Choroid plexus epithelial cell (primary cell): ENCODE results near the gene MAST3.
"Not testable (repeated sequence)": the region's sequence is repeated elsewhere in the genome, so short reads cannot be mapped to it uniquely, and the experiment has no call there.

Experiments used
- DNase-seq: peaks from one replicate; pipeline ENCODE4 v3.0.0-alpha.2; 2010; ENCODE audit warnings: low read depth
- H3K4me3 ChIP-seq: 2 replicates; pipeline ENCODE4 v1.5.1; 2011; ENCODE audit warnings: low read depth, mild to moderate bottlenecking, control low read depth, low read length, moderate library complexity
- TF ChIP-seq, protein P1 (sequence below): conservative IDR thresholded peaks from 2 replicates; pipeline ENCODE4 v1.5.1; 2011; ENCODE audit warnings: low read depth, mild to moderate bottlenecking, control low read depth, inconsistent platforms, low read length, moderate library complexity

MAST3 gene

GRCh38 chr19:18157465-18158063, 60.0 kb downstream of the MAST3 start:
- TF ChIP-seq, protein P1, sequence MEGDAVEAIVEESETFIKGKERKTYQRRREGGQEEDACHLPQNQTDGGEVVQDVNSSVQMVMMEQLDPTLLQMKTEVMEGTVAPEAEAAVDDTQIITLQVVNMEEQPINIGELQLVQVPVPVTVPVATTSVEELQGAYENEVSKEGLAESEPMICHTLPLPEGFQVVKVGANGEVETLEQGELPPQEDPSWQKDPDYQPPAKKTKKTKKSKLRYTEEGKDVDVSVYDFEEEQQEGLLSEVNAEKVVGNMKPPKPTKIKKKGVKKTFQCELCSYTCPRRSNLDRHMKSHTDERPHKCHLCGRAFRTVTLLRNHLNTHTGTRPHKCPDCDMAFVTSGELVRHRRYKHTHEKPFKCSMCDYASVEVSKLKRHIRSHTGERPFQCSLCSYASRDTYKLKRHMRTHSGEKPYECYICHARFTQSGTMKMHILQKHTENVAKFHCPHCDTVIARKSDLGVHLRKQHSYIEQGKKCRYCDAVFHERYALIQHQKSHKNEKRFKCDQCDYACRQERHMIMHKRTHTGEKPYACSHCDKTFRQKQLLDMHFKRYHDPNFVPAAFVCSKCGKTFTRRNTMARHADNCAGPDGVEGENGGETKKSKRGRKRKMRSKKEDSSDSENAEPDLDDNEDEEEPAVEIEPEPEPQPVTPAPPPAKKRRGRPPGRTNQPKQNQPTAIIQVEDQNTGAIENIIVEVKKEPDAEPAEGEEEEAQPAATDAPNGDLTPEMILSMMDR = no peak
- H3K4me3 ChIP-seq = no peak overlapping the region
- no peak for DNase-seq

GRCh38 chr19:18158467-18158866, 60.9 kb downstream of the MAST3 start:
- TF ChIP-seq, protein P1 = no peak
- H3K4me3 ChIP-seq = no peak overlapping the region
- no peak for DNase-seq

GRCh38 chr19:18159059-18159616, 61.6 kb downstream of the MAST3 start:
- not testable (repeated sequence) for DNase-seq, H3K4me3 ChIP-seq

DNA sequence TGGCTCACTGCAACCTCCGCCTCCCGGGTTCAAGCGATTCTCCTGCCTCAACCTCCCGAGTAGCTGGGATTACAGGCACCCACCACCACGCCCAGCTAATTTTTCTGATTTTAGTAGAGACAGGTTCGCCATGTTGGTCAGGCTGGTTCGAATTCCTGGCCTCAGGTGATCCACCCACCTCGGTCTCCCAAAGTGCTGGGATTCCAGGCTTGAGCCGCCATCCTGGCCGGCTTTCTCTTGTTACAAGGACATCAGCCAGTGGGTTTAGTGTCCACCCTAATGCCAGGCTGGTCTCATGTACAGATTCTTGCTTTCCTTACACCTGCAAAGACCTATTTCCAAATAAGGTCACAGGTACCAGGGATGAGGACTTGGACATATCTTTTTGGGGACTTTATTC, 62.2 kb downstream of the MAST3 start:
- no peak for DNase-seq
- no peak overlapping the region for H3K4me3 ChIP-seq

DNA sequence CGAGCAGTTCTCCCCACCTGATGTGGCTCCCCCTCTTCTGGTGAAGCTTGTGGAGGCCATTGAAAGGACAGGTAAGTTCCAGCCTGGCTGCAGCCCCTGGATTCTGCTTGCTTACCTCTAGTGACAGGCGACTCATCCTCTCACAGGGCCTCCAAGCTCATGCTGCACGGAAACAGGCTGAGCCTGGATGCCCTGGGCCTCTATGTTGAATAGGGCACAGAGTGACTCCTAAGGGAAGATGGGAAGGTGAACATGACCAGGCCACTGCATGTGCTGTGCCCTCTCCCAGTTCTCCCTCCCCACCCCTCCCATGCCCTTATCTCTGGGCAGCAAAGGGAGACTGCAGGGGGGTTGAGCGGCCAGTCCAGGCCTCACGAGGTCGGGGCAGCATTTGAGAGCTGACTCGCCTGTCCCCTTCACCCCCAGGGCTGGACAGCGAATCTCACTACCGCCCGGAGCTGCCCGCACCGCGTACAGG, 63.0 kb downstream of the MAST3 start:
- DNase-seq = no peak
- H3K4me3 ChIP-seq = no peak overlapping the region
- TF ChIP-seq, protein P1 = no peak

More for the DNA sequence above, 62.2 kb downstream of the MAST3 start:
- TF ChIP-seq, protein P1 = no peak

DNA sequence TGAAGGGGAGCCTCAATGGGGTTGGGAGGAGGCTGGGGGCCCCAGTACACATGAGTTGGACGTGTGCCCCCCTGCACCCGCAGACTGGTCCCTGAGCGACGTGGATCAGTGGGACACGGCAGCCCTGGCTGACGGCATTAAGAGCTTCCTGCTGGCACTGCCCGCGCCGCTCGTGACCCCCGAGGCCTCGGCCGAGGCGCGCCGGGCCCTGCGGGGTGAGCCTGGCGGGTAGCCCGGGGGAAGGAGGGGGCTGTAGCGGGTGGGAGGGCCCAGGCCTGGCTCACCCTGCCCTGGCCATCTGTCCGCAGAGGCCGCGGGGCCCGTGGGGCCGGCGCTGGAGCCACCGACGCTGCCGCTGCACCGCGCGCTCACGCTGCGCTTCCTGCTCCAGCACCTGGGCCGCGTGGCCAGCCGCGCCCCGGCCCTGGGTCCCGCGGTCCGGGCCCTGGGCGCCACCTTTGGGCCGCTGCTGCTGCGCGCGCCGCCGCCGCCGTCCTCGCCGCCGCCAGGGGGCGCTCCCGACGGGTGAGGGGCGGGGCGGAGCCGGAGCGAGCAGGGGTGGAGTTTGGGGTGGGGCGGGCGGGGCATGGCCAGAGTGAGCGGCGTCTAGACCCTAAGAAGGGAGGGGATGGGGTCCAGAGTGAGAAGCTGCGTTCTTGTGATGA, 63.5 kb downstream of the MAST3 start:
- DNase-seq = peak; percentile 53
- TF ChIP-seq, protein P1 = peak; percentile 40
- H3K4me3 ChIP-seq = peak overlapping the region; percentile 43

DNA sequence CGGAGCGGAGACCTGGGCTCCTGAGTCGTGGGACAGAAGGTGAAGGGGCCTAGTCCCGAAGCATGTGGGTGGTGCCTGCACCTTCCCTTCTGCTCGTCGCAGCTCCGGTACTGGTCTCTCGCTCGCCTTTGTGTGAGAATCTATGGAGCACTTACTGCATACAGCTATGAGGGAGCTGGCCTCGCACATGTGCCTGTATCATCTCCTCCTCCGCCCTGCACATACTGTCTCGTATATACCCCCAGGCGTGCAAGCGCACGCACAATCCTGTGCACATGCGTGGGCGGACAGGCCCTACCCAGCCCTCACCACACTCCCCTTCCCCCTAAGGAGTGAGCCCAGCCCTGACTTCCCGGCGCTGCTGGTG, 64.0 kb downstream of the MAST3 start:
- no peak for DNase-seq
- peak overlapping the region; percentile 43 for H3K4me3 ChIP-seq
- TF ChIP-seq, protein P1 = no peak
